Measurements from ENCODE around the gene ALPK3. TPM values are rescaled to one million over a fixed set of nuclear protein-coding genes. Genes with fewer than 3 reads are reported as not detected.

Gene ALPK3
- total RNA-seq, 1 donor: 0.36 TPM

DNA sequence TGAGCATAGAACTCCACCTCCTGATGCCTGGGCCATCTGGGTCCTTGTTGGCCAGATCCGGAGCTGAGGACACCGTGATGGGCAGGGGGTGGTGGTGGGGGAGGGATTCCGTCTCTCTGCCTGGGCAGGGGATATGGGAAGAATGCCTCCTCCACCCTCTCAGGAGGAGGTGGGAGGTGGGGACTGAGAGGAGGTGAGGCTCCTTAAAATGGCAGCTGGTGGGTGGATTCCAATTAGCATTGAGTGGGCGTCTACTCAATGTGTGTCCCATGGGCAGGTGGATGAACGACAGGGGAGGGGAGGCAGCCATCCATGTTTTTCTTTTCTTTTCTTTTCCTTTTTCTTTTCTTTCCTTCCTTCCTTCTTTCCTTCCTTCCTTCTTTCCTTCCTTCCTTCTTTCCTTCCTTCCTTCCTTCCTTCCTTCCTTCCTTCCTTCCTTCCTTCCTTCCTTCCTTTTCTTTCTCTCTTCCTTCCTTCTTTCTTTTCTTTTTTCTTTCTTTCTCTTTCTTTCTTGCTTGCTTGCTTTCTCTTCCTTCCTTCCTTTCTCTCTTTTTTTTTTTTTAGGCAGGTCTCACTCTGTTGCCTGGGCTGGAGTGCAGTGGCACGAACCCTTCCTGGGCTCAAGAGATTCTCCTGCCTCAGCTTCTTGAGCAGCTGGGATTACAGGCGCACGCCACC, 72.3 kb downstream of the ALPK3 start:
- Histone ChIP-seq H3K27ac (ENCODE audit: low read depth, low read length) (no peak overlapping the region), H3K9me3 (ENCODE audit: low read depth, low read length) (no peaks in the 10 kb centered on the region), H3K79me2 (ENCODE audit: insufficient read depth, low read length) (no peaks in the 10 kb centered on the region), H3K36me3 (ENCODE audit: insufficient read depth, low read length) (no peaks in the 10 kb centered on the region), H2AFZ (ENCODE audit: low read length) (no peak overlapping the region), H3K4me3 (ENCODE audit: insufficient read depth, low read length) (no peak overlapping the region), H4K20me1 (ENCODE audit: insufficient read depth, low read length) (no peaks in the 10 kb centered on the region), H3K4me1 (ENCODE audit: insufficient read depth, low read length) (no peaks in the 10 kb centered on the region), H3K4me2 (ENCODE audit: insufficient read depth, low read length) (no peak overlapping the region), H3K27me3 (ENCODE audit: insufficient read depth, low read length) (no peaks in the 10 kb centered on the region)
- DNase-seq (ENCODE audit: insufficient read length, low spot score, missing footprints): no peak
- TF ChIP-seq CTCF (IDR thresholded peaks at IDR 0.05; ENCODE audit: extremely low read depth, low read depth, low read length): no peak

GRCh38 chr15:84889991-84890669, 73.0 kb downstream of the ALPK3 start:
- H4K20me1 ChIP-seq (ENCODE audit: insufficient read depth, low read length): no peaks in the 10 kb centered on the region
- H3K27me3 ChIP-seq (ENCODE audit: insufficient read depth, low read length): no peaks in the 10 kb centered on the region
- no peak overlapping the region for H2AFZ ChIP-seq (ENCODE audit: low read length)
- H3K79me2 ChIP-seq (ENCODE audit: insufficient read depth, low read length): no peaks in the 10 kb centered on the region
- H3K4me1 ChIP-seq (ENCODE audit: insufficient read depth, low read length): no peaks in the 10 kb centered on the region
- H3K36me3 ChIP-seq (ENCODE audit: insufficient read depth, low read length): no peaks in the 10 kb centered on the region
- H3K4me2 ChIP-seq (ENCODE audit: insufficient read depth, low read length): no peak overlapping the region
- no peaks in the 10 kb centered on the region for H3K9me3 ChIP-seq (ENCODE audit: low read depth, low read length)
- DNase-seq (ENCODE audit: insufficient read length, low spot score, missing footprints): no peak
- H3K4me3 ChIP-seq (ENCODE audit: insufficient read depth, low read length): no peak overlapping the region
- no peak overlapping the region for H3K27ac ChIP-seq (ENCODE audit: low read depth, low read length)
- no peak for TF ChIP-seq CTCF (IDR thresholded peaks at IDR 0.05; ENCODE audit: extremely low read depth, low read depth, low read length)

DNA sequence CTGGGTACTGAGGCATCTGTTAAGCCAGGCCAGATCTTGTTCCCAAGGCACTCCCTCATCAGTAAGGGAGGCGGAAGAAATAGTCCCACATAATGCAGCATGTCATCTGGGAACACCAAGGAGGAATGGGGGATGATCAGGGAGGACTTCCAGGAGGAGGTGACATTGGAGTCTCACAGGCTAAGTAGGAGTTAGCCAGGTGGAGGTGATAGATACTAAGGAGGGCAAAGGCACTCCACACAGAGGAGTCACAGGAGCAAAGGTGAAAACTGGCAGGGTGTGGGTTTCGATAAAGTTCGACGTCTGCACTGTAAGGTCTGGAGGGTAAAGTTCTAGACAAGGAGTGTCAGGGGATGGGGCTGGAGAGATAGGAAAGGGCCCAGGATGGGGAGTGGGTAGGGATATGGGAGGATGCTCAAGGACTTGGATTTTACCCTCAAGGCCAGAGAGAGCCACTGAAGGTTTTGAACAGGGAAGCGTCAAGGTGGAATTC, 73.6 kb downstream of the ALPK3 start:
- H3K79me2 ChIP-seq (ENCODE audit: insufficient read depth, low read length): no peaks in the 10 kb centered on the region
- no peak overlapping the region for H2AFZ ChIP-seq (ENCODE audit: low read length)
- no peaks in the 10 kb centered on the region for H3K4me1 ChIP-seq (ENCODE audit: insufficient read depth, low read length)
- no peak overlapping the region for H3K27ac ChIP-seq (ENCODE audit: low read depth, low read length)
- no peaks in the 10 kb centered on the region for H4K20me1 ChIP-seq (ENCODE audit: insufficient read depth, low read length)
- no peaks in the 10 kb centered on the region for H3K36me3 ChIP-seq (ENCODE audit: insufficient read depth, low read length)
- H3K27me3 ChIP-seq (ENCODE audit: insufficient read depth, low read length): no peaks in the 10 kb centered on the region
- TF ChIP-seq CTCF (IDR thresholded peaks at IDR 0.05; ENCODE audit: extremely low read depth, low read depth, low read length): no peak
- DNase-seq (ENCODE audit: insufficient read length, low spot score, missing footprints): no peak
- H3K4me2 ChIP-seq (ENCODE audit: insufficient read depth, low read length): no peak overlapping the region
- H3K4me3 ChIP-seq (ENCODE audit: insufficient read depth, low read length): no peak overlapping the region
- H3K9me3 ChIP-seq (ENCODE audit: low read depth, low read length): no peaks in the 10 kb centered on the region

DNA sequence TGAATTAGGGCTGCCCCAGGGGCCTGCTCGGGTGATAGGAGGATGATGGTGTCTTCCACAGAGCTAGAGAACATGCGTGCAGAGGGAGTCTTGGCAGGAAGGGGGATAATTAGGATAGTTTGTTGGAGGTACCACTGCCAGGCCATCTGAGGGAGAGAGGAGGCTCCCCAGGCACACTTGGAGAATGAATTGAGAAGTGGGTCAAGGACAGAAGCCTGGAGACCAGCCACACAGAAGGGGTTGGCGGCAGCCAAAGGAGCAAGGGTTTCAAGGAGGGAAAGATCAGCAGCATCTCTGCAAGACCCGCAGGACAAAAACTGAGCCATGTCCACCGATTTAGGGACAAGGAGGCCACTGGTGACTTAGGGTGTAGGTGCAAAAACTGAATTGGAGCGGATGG, 74.2 kb downstream of the ALPK3 start:
- Histone ChIP-seq H3K79me2 (ENCODE audit: insufficient read depth, low read length) (no peaks in the 10 kb centered on the region), H3K4me3 (ENCODE audit: insufficient read depth, low read length) (no peak overlapping the region), H3K4me1 (ENCODE audit: insufficient read depth, low read length) (no peaks in the 10 kb centered on the region), H3K27ac (ENCODE audit: low read depth, low read length) (no peak overlapping the region), H4K20me1 (ENCODE audit: insufficient read depth, low read length) (no peaks in the 10 kb centered on the region), H2AFZ (ENCODE audit: low read length) (no peak overlapping the region), H3K27me3 (ENCODE audit: insufficient read depth, low read length) (no peaks in the 10 kb centered on the region), H3K9me3 (ENCODE audit: low read depth, low read length) (no peaks in the 10 kb centered on the region), H3K4me2 (ENCODE audit: insufficient read depth, low read length) (no peak overlapping the region), H3K36me3 (ENCODE audit: insufficient read depth, low read length) (no peaks in the 10 kb centered on the region)
- DNase-seq (ENCODE audit: insufficient read length, low spot score, missing footprints): no peak
- no peak for TF ChIP-seq CTCF (IDR thresholded peaks at IDR 0.05; ENCODE audit: extremely low read depth, low read depth, low read length)
